A549 (cell line): ENCODE measurements around the gene TFDP1. TPM values are rescaled to one million over a fixed set of nuclear protein-coding genes. Genes with fewer than 3 reads are reported as not detected.
"Not testable (repeated sequence)": the region's sequence is repeated elsewhere in the genome, so short reads cannot be mapped to it uniquely, and the experiment has no call there.

ENCODE experiments used
- ATAC-seq, 2 experiments: fragments of 200-7000 bp in 1 of 2; fragments of >200 bp in 1 of 2; cut with Nextera tagmentation in 1 of 2; cut with Tn5 transposase in 1 of 2; 3 replicates each; pipeline versions ENCODE4 v1.8.0 to v1.9.1; 2018 to 2020; ENCODE audit warnings: mild to moderate bottlenecking in 1 of 2, moderate library complexity in 1 of 2
- CTCF ChIA-PET: fragments of 300-600 bp; sonication (Branson Sonifier 250); formaldehyde crosslinking; extraction: SDS; loops from one replicate; lab custom pipeline; 2021; ENCODE audit warnings: antibody characterized with exemption, inconsistent platforms; lab: Yijun Ruan, JAX
- POLR2A ChIA-PET: fragments of 350-600 bp; formaldehyde crosslinking; extraction: SDS; loops from one replicate; lab custom pipeline; 2021; ENCODE audit warnings: antibody characterized with exemption, inconsistent platforms; lab: Yijun Ruan, JAX
- DNase-seq, 2 experiments: peaks; one replicate each; pipeline versions ENCODE4 v3.0.0 to v3.0.0-alpha.2; 2011 to 2016; ENCODE audit warnings: low read depth in 1 of 2, low spot score in 1 of 2
- FAIRE-seq: peaks from 2 replicates; lab custom pipeline; 2011; peaks lifted over from hg19 to GRCh38; lab: Jason Lieb, UNC
- H3K27ac ChIP-seq, 2 experiments: fragments of >200 bp; sonication (Bioruptor Twin); formaldehyde crosslinking; 3 replicates each; pipeline ENCODE4 v1.5.1; 2016 to 2017
- H3K4me1 ChIP-seq: fragments of >200 bp; sonication (Bioruptor Twin); formaldehyde crosslinking; 3 replicates; pipeline ENCODE4 v1.6.1; 2016
- H3K4me2 ChIP-seq: fragments of >200 bp; sonication (Bioruptor Twin); formaldehyde crosslinking; 3 replicates; pipeline ENCODE4 v1.6.1; 2016
- H3K4me3 ChIP-seq: fragments of >200 bp; sonication (Bioruptor Twin); formaldehyde crosslinking; 3 replicates; pipeline ENCODE4 v1.5.1; 2016
- H3K9me3 ChIP-seq: fragments of >200 bp; sonication (Bioruptor Twin); formaldehyde crosslinking; 3 replicates; pipeline ENCODE4 v1.6.1; 2016
- CEBPB ChIP-seq, 2 experiments: fragments of >200 bp in 1 of 2; sonication (Bioruptor Twin) in 1 of 2; formaldehyde crosslinking in 1 of 2; IDR thresholded peaks; 2 replicates each; pipeline ENCODE4 v1.6.1; 2012 to 2016
- CHD4 ChIP-seq: fragments of 200-600 bp; sonication (generic); IDR thresholded peaks from 2 replicates; pipeline ENCODE4 v1.6.1; 2016; ENCODE audit warnings: antibody characterized with exemption, mild to moderate bottlenecking, borderline replicate concordance
- CTCF ChIP-seq: fragments of >200 bp; sonication (Bioruptor Twin); formaldehyde crosslinking; IDR thresholded peaks from 3 replicates; pipeline ENCODE4 v1.5.1; 2016
- EP300 ChIP-seq, 2 experiments: fragments of >200 bp; sonication (Bioruptor Twin); formaldehyde crosslinking; IDR thresholded peaks; 2 replicates in 1 of 2; 3 replicates in 1 of 2; pipeline ENCODE4 v1.6.1; 2016 to 2017
- HES2 ChIP-seq: fragments of >200 bp; sonication (Bioruptor Twin); formaldehyde crosslinking; IDR thresholded peaks from 2 replicates; pipeline ENCODE4 v1.6.1; 2016
- JUN ChIP-seq, 2 experiments: fragments of >200 bp; sonication (Bioruptor Twin); formaldehyde crosslinking; IDR thresholded peaks; 2 replicates in 1 of 2; 3 replicates in 1 of 2; pipeline ENCODE4 v1.6.1; 2016 to 2017
- MAFK ChIP-seq: fragments of 450-650 bp; IDR thresholded peaks from 2 replicates; pipeline ENCODE4 v1.6.1; 2014; ENCODE audit not compliant: partially characterized antibody
- MYC ChIP-seq: IDR thresholded peaks from 2 replicates; pipeline ENCODE4 v1.6.1; 2012; ENCODE audit warnings: mild to moderate bottlenecking, inconsistent platforms, low read length, improper control_type of control experiment, borderline replicate concordance
- RAD21 ChIP-seq, 2 experiments: fragments of >200 bp in 1 of 2; sonication (Bioruptor Twin) in 1 of 2; formaldehyde crosslinking in 1 of 2; IDR thresholded peaks in 1 of 2; conservative IDR thresholded peaks in 1 of 2; 2 replicates in 1 of 2; 3 replicates in 1 of 2; pipeline ENCODE4 v1.6.1; 2012 to 2018; ENCODE audit warnings: inconsistent platforms in 1 of 2
- SREBF2 ChIP-seq: fragments of 450-650 bp; IDR thresholded peaks from 2 replicates; pipeline ENCODE4 v1.6.1; 2014; ENCODE audit warnings: mild to moderate bottlenecking, moderate library complexity
- TFCP2L1 ChIP-seq: fragments of 250-450 bp; sonication (Bioruptor Pico); IDR thresholded peaks from 2 replicates; pipeline ENCODE4 v1.5.0; 2021; ENCODE audit warnings: mild to moderate bottlenecking
- WGBS: methylation state at CpG from one replicate; pipeline ENCODE4 v1.1.6; 2017; ENCODE audit errors: missing lambda C conversion rate; 5-methylcytosine and 5-hydroxymethylcytosine counted together
- polyA plus RNA-seq, 4 experiments: library from polyadenylated mRNA; depleted of rRNA in 3 of 4; stranded (reverse); fragments of >200 nt; fragmentation: RNase III in 1 of 4; extraction: RNeasy Plus Mini Kit Qiagen cat#74134 plus additional on column Dnase treatment in 1 of 4; gene quantifications; 2 replicates in 3 of 4; 3 replicates in 1 of 4; pipeline ENCODE4 v1.2.3, GENCODE V29; 2011 to 2017
- TF ChIP-seq, protein P1 (sequence below): IDR thresholded peaks from 2 replicates; pipeline ENCODE4 v1.6.1; 2012; ENCODE audit warnings: low read depth, borderline replicate concordance
- TF ChIP-seq, protein P2 (sequence below): fragments of 250-450 bp; sonication (Bioruptor Pico); IDR thresholded peaks from 2 replicates; pipeline ENCODE4 v1.5.0; 2020; ENCODE audit warnings: low read depth, mild to moderate bottlenecking, moderate library complexity

Gene TFDP1
- polyA plus RNA-seq, 2 of the 4 experiments (the other 2 are of a cell fraction) = 73.2 to 88.4 TPM

DNA sequence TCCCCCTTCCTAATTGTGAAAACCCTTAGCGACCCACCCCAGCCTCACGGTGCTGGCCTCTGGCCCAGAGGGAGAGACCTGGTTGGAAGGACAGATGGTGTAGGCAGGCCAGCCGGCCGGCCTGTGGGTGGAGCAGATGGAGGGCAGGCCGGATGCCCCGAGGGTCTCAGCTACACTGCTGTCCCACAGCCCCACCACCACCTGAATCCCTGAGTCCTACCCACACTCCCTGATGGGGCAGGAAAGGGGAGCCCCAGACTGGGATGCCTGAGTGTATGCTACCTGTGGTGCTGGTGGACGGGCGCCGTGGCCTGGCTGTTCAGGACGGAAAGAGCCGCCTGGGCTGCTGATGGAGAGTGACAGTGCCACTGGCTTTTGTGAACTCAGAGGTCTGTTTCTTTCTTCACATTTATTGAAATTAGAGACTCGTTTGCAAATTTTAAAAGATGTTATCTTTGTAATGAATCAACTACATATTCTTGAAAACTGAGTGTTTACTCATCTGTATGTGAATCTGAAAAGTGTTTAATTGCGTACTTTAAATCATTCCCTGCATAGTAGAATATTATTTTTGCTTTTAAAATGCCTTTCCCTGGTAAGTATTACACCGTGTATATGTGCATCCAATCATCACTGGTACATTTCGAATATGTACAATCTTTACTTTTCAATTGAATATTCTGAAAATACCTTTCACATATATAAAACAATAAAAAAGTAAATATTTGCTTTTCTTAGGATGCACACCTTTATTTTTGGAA, 35.7 kb downstream of the TFDP1 start:
- CTCF ChIA-PET = interaction anchor here (0.8 to 1.1 kb wide), 2 partner anchors 31 to 601 kb away, joined by 3 read pairs; no protein-coding TSS in a partner anchor
- Histone ChIP-seq H3K4me1 (no peaks in the 10 kb centered on the region), H3K9me3 (no peaks in the 10 kb centered on the region), H3K4me2 (no peak overlapping the region), H3K27ac (no peak overlapping the region), H3K4me3 (no peak overlapping the region)
- 80% methylated on average over 14 of the region's 15 CpGs for WGBS
- ATAC-seq = no peak
- TF ChIP-seq MYC (no peak), MAFK (no peak), CTCF (no peak)
- TF ChIP-seq, protein P1, sequence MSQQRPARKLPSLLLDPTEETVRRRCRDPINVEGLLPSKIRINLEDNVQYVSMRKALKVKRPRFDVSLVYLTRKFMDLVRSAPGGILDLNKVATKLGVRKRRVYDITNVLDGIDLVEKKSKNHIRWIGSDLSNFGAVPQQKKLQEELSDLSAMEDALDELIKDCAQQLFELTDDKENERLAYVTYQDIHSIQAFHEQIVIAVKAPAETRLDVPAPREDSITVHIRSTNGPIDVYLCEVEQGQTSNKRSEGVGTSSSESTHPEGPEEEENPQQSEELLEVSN = no peak
- TF ChIP-seq, protein P2, sequence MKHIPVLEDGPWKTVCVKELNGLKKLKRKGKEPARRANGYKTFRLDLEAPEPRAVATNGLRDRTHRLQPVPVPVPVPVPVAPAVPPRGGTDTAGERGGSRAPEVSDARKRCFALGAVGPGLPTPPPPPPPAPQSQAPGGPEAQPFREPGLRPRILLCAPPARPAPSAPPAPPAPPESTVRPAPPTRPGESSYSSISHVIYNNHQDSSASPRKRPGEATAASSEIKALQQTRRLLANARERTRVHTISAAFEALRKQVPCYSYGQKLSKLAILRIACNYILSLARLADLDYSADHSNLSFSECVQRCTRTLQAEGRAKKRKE = no peak
- no peak for FAIRE-seq
- POLR2A ChIA-PET = no interaction called here
- no peak for DNase-seq

- Histone ChIP-seq H3K4me2 (no peak overlapping the region), H3K4me3 (no peak overlapping the region), H3K27ac (no peak overlapping the region), H3K9me3 (no peaks in the 10 kb centered on the region), H3K4me1 (no peaks in the 10 kb centered on the region)
- CTCF ChIA-PET = interaction anchor here (0.8 to 1.5 kb wide), 3 partner anchors 30 to 600 kb away, joined by 3 read pairs; no protein-coding TSS in a partner anchor
- POLR2A ChIA-PET = no interaction called here
- ATAC-seq (no peak; a peak in 1 of 6 replicates), FAIRE-seq (no peak), DNase-seq (no peak)
- WGBS = 86% methylated on average over 15 of the region's 15 CpGs
- TF ChIP-seq JUN (IDR thresholded peaks at IDR 0.05) (no peak), CHD4 (no peak), SREBF2 (no peak), HES2 (no peak), CEBPB (IDR thresholded peaks at IDR 0.05) (no peak), TFCP2L1 (CRISPR knock-in tag) (no peak), EP300 (IDR thresholded peaks at IDR 0.05) (no peak)
Measured at GRCh38 chr13:113621046-113621445, 36.5 kb downstream of the TFDP1 start.

DNA sequence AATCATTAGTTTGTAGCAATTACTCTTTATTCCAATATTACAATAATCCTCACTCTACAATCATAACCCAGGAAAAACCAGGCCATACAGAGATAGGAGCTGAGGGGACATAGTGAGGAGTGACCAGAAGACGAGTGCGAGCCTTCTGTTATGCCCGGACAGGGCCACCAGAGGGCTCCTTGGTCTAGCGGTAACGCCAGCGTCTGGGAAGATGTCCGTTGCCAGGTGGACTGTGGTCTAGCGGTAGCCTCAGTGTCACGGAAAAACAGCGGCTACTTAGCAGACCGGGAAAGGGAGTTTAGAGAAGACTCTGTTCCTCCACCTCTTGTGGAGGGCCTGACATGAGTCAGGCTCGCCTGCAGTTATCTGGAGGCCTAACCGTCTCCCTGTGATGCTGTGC, 36.9 kb downstream of the TFDP1 start:
- POLR2A ChIA-PET, H3K9me3 ChIP-seq, H3K4me1 ChIP-seq, FAIRE-seq, H3K27ac ChIP-seq, H3K4me3 ChIP-seq, H3K4me2 ChIP-seq: not testable (repeated sequence)
- CTCF ChIA-PET = interaction anchor here (1.1 to 1.5 kb wide), 2 partner anchors 29 to 43 kb away, joined by 3 read pairs; no protein-coding TSS in a partner anchor
- 43% methylated on average over 13 of the region's 13 CpGs for WGBS
- TF ChIP-seq CTCF = peak; percentile 42
- TF ChIP-seq RAD21 (conservative IDR thresholded peaks at IDR 0.05 in 1 of 2, IDR thresholded peaks at IDR 0.05 in 1 of 2) = peak; percentile 45 to 47; a peak in 4 of 5 replicates
- peak in 1 of 2 experiments; percentile 61; a peak in 2 of 6 replicates for ATAC-seq
- DNase-seq = peak in 1 of 2 experiments; percentile 28

- FAIRE-seq = not testable (repeated sequence)
- CTCF ChIA-PET = interaction anchor here (1.5 kb wide), 1 partner anchor 42 kb away, joined by 3 read pairs; no protein-coding TSS in a partner anchor
- 96% methylated on average over 20 of the region's 20 CpGs for WGBS
Measured at GRCh38 chr13:113621986-113622550, 37.5 kb downstream of the TFDP1 start.

More at GRCh38 chr13:113621986-113622550, 37.5 kb downstream of the TFDP1 start:
- H3K4me3 ChIP-seq, H3K4me2 ChIP-seq, H3K27ac ChIP-seq, H3K4me1 ChIP-seq, H3K9me3 ChIP-seq, DNase-seq, POLR2A ChIA-PET, ATAC-seq: not testable (repeated sequence)
